SK-N-SH treated with all-trans-retinoic acid at 6 μM for 48 hours (cell line): Measurements from ENCODE around the gene FBXL3.

Experiments
- ARNTL ChIP-seq: fragments of 450-650 bp; formaldehyde crosslinking; IDR thresholded peaks from 2 replicates; pipeline ENCODE4 v1.5.0; 2020; ENCODE audit warnings: low read depth, mild to moderate bottlenecking, moderate library complexity, borderline replicate concordance
- BACH2 ChIP-seq: fragments of 250-450 bp; sonication (Bioruptor Pico); IDR thresholded peaks from 2 replicates; pipeline ENCODE4 v1.9.0; 2021; ENCODE audit warnings: mild to moderate bottlenecking, borderline replicate concordance
- CSRNP3 ChIP-seq: fragments of 250-450 bp; sonication (Bioruptor Pico); IDR thresholded peaks from 2 replicates; pipeline ENCODE4 v1.5.1; 2021; ENCODE audit warnings: mild to moderate bottlenecking, moderate library complexity
- GLIS3 ChIP-seq: fragments of 250-450 bp; sonication (Bioruptor Pico); IDR thresholded peaks from 2 replicates; pipeline ENCODE4 v1.5.0; 2020; ENCODE audit warnings: mild to moderate bottlenecking, moderate library complexity
- OSR1 ChIP-seq: fragments of 250-450 bp; sonication (Bioruptor Pico); IDR thresholded peaks from 2 replicates; pipeline ENCODE4 v1.8.0; 2022; ENCODE audit warnings: moderate library complexity, mild to moderate bottlenecking, inconsistent platforms
- PATZ1 ChIP-seq: fragments of 250-450 bp; sonication (Bioruptor Pico); IDR thresholded peaks from 2 replicates; pipeline ENCODE4 v1.8.0; 2020; ENCODE audit warnings: mild to moderate bottlenecking, moderate library complexity, borderline replicate concordance
- POU6F1 ChIP-seq: fragments of 250-450 bp; sonication (Bioruptor Pico); IDR thresholded peaks from 2 replicates; pipeline ENCODE4 v1.8.0; 2021; ENCODE audit warnings: low read depth, mild to moderate bottlenecking, moderate library complexity, borderline replicate concordance
- ZC3H10 ChIP-seq: fragments of 250-450 bp; sonication (Bioruptor Pico); IDR thresholded peaks from 2 replicates; pipeline ENCODE4 v1.5.1; 2021; ENCODE audit warnings: mild to moderate bottlenecking, moderate library complexity
- ZFP3 ChIP-seq: fragments of 250-450 bp; sonication (Bioruptor Pico); IDR thresholded peaks from 2 replicates; pipeline ENCODE4 v1.5.0; 2020; ENCODE audit warnings: mild to moderate bottlenecking, moderate library complexity
- ZNF8 ChIP-seq: fragments of 450-650 bp; formaldehyde crosslinking; IDR thresholded peaks from 2 replicates; pipeline ENCODE4 v1.5.0; 2020; ENCODE audit warnings: mild to moderate bottlenecking, moderate library complexity
- TF ChIP-seq, protein P1 (sequence below): fragments of 250-450 bp; sonication (Bioruptor Pico); IDR thresholded peaks from 2 replicates; pipeline ENCODE4 v1.5.1; 2020; ENCODE audit warnings: low read depth, mild to moderate bottlenecking, moderate library complexity

DNA sequence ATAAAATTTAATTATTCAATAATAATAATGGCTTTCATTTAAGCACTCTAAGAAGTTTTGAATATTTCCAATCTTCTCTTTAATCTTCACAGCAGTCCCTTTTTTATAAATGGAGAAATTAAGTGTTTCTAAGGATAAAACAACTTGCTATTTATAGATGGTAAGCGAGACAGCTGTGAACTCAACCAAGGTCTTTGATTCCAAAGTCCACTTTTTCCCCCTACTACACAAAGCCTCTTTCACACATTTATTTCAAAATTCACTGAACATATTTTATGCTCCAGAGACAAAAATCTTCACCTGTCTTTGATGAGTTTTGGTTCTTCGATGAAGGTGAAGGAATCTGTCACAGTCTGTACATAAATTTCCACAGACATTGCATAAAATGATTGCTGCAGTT lies 34.4 kb upstream of the FBXL3 start:
- TF ChIP-seq GLIS3 (CRISPR knock-in tag), result no peak
- no peak for TF ChIP-seq CSRNP3 (CRISPR knock-in tag)
- no peak for TF ChIP-seq POU6F1 (CRISPR knock-in tag)
- no peak for TF ChIP-seq PATZ1 (CRISPR knock-in tag)
- TF ChIP-seq, protein P1, sequence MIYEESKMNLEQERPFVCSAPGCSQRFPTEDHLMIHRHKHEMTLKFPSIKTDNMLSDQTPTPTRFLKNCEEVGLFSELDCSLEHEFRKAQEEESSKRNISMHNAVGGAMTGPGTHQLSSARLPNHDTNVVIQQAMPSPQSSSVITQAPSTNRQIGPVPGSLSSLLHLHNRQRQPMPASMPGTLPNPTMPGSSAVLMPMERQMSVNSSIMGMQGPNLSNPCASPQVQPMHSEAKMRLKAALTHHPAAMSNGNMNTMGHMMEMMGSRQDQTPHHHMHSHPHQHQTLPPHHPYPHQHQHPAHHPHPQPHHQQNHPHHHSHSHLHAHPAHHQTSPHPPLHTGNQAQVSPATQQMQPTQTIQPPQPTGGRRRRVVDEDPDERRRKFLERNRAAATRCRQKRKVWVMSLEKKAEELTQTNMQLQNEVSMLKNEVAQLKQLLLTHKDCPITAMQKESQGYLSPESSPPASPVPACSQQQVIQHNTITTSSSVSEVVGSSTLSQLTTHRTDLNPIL (CRISPR knock-in tag), result no peak
- TF ChIP-seq ARNTL (CRISPR knock-in tag), result no peak
- TF ChIP-seq OSR1 (CRISPR knock-in tag), result no peak
- no peak for TF ChIP-seq ZNF8 (CRISPR knock-in tag)
- no peak for TF ChIP-seq ZC3H10 (CRISPR knock-in tag)
- no peak for TF ChIP-seq BACH2 (CRISPR knock-in tag)
- no peak for TF ChIP-seq ZFP3
